CD14-positive monocyte (primary cell): Measurements from ENCODE around the gene TNIK. TPM values are rescaled to one million over a fixed set of nuclear protein-coding genes. Genes with fewer than 3 reads are reported as not detected.

Source experiments
- DNase-seq, 3 donors: peaks; one replicate each; pipeline ENCODE4 v3.0.0-alpha.2; 2011 to 2022
- H2AFZ ChIP-seq: 2 replicates; pipeline ENCODE4 v1.6.0; 2012; ENCODE audit warnings: mild to moderate bottlenecking, low read depth, low read length, inconsistent platforms; ENCODE audit not compliant: insufficient read depth, poor library complexity, severe bottlenecking
- H3K27ac ChIP-seq, 2 donors: 1 replicate in 1 of 2; 2 replicates in 1 of 2; pipeline ENCODE4 v1.5.1; 2012 to 2013; ENCODE audit warnings: low read length in 2 of 2, control low read depth in 1 of 2, inconsistent platforms in 1 of 2, low read depth in 1 of 2, mild to moderate bottlenecking in 1 of 2
- H3K27me3 ChIP-seq, 2 donors: one replicate each; pipeline versions ENCODE4 v1.6.0 to v1.6.1; 2011 to 2013; ENCODE audit warnings: low read length in 2 of 2; ENCODE audit not compliant: control insufficient read depth in 2 of 2, insufficient read depth in 2 of 2
- H3K36me3 ChIP-seq, 2 donors: replicated peaks in 1 of 2; 1 replicate in 1 of 2; 2 replicates in 1 of 2; pipeline versions ENCODE4 v1.5.1 to v1.6.1; 2012 to 2013; ENCODE audit warnings: low read length in 2 of 2, control low read depth in 1 of 2, inconsistent platforms in 1 of 2, mild to moderate bottlenecking in 1 of 2; ENCODE audit not compliant: insufficient read depth in 2 of 2, control insufficient read depth in 1 of 2
- H3K4me1 ChIP-seq, 2 donors: 1 replicate in 1 of 2; 2 replicates in 1 of 2; pipeline versions ENCODE4 v1.5.1 to v1.6.1; 2012 to 2013; ENCODE audit warnings: low read length in 2 of 2, control low read depth in 1 of 2, inconsistent platforms in 1 of 2, mild to moderate bottlenecking in 1 of 2, moderate library complexity in 1 of 2; ENCODE audit not compliant: insufficient read depth in 2 of 2, control insufficient read depth in 1 of 2
- H3K4me2 ChIP-seq: replicated peaks from 2 replicates; pipeline ENCODE3; 2012; ENCODE audit warnings: low read length, moderate library complexity, mild to moderate bottlenecking; ENCODE audit not compliant: poor library complexity, severe bottlenecking; ENCODE audit errors: extremely low read depth
- H3K4me3 ChIP-seq, 3 experiments: fragments of 200-600 bp in 1 of 3; sonication (generic) in 1 of 3; replicated peaks in 1 of 3; 1 replicate in 2 of 3; 2 replicates in 1 of 3; pipeline ENCODE4 v1.5.1; 2011 to 2013; ENCODE audit warnings: low read length in 3 of 3, mild to moderate bottlenecking in 3 of 3, control low read depth in 2 of 3, low read depth in 2 of 3, inconsistent platforms in 1 of 3, moderate library complexity in 1 of 3
- H3K79me2 ChIP-seq: 2 replicates; pipeline ENCODE4 v1.6.0; 2012; ENCODE audit warnings: mild to moderate bottlenecking, control low read depth, inconsistent platforms, low read length, moderate library complexity; ENCODE audit not compliant: insufficient read depth
- H3K9ac ChIP-seq: 2 replicates; pipeline ENCODE4 v1.6.0; 2017; ENCODE audit warnings: low read length, mild to moderate bottlenecking; ENCODE audit not compliant: insufficient read depth, poor library complexity, severe bottlenecking
- H3K9me3 ChIP-seq, 2 donors: replicated peaks in 1 of 2; 1 replicate in 1 of 2; 2 replicates in 1 of 2; pipeline versions ENCODE4 v1.5.1 to v1.6.1; 2012 to 2013; ENCODE audit warnings: low read length in 2 of 2, control low read depth in 1 of 2; ENCODE audit not compliant: control insufficient read depth in 1 of 2, insufficient read depth in 1 of 2
- H4K20me1 ChIP-seq: 2 replicates; pipeline ENCODE4 v1.6.0; 2012; ENCODE audit warnings: mild to moderate bottlenecking, low read length, control low read depth, moderate library complexity; ENCODE audit not compliant: insufficient read depth
- H3K27ac Mint-ChIP-seq, 7 donors: one replicate each; pipeline ENCODE4 v1.8.0; 2020; ENCODE audit warnings: mild to moderate bottlenecking in 7 of 7, mixed read lengths in 7 of 7, moderate library complexity in 6 of 7, inconsistent platforms in 2 of 7
- H3K27me3 Mint-ChIP-seq, 3 donors: one replicate each; pipeline ENCODE4 v1.8.0; 2021 to 2022; ENCODE audit warnings: low read depth in 3 of 3, mild to moderate bottlenecking in 3 of 3, mixed read lengths in 3 of 3, moderate library complexity in 3 of 3, inconsistent platforms in 1 of 3
- H3K36me3 Mint-ChIP-seq, 2 donors: one replicate each; pipeline ENCODE4 v1.8.0; 2020; ENCODE audit warnings: mixed read lengths in 2 of 2, inconsistent platforms in 1 of 2, mild to moderate bottlenecking in 1 of 2
- H3K4me1 Mint-ChIP-seq: one replicate; pipeline ENCODE4 v1.8.0; 2020; ENCODE audit warnings: mild to moderate bottlenecking, mixed read lengths
- H3K4me3 Mint-ChIP-seq, 2 donors: one replicate each; pipeline ENCODE4 v1.8.0; 2020; ENCODE audit warnings: mild to moderate bottlenecking in 2 of 2, mixed read lengths in 2 of 2, moderate library complexity in 1 of 2
- H3K9me3 Mint-ChIP-seq, 7 donors: one replicate each; pipeline ENCODE4 v1.8.0; 2020 to 2022; ENCODE audit warnings: mixed read lengths in 7 of 7, mild to moderate bottlenecking in 6 of 7, moderate library complexity in 6 of 7, inconsistent platforms in 2 of 7
- CTCF ChIP-seq: fragments of 200-600 bp; IDR thresholded peaks from one replicate; pipeline ENCODE4 v1.8.0; 2022; ENCODE audit warnings: antibody characterized with exemption, mild to moderate bottlenecking
- WGBS: methylation state at CpG from one replicate; pipeline ENCODE4 v1.1.5; 2013; ENCODE audit warnings: missing lambda C conversion rate; ENCODE audit not compliant: insufficient coverage; 5-methylcytosine and 5-hydroxymethylcytosine counted together
- intact Hi-C, 2 donors: fragments of 100-400 bp; cut with micrococcal nuclease; formaldehyde crosslinking; loops; one replicate each; pipeline versions ENCODE4 v1.15.0 to v1.15.1; 2023
- polyA plus RNA-seq, 3 donors: library from polyadenylated mRNA; depleted of rRNA in 1 of 3; unstranded in 2 of 3; stranded (reverse) in 1 of 3; fragments of 300-500 nt in 2 of 3; fragments of >200 nt in 1 of 3; fragmentation: Illumina TruSeq in 2 of 3; gene quantifications; 1 replicate in 2 of 3; 2 replicates in 1 of 3; pipeline ENCODE4 v1.2.3, GENCODE V29; 2012 to 2021

Gene TNIK
- polyA plus RNA-seq, 3 donors = 0.36 to 1.8 (median 0.75) TPM

DNA sequence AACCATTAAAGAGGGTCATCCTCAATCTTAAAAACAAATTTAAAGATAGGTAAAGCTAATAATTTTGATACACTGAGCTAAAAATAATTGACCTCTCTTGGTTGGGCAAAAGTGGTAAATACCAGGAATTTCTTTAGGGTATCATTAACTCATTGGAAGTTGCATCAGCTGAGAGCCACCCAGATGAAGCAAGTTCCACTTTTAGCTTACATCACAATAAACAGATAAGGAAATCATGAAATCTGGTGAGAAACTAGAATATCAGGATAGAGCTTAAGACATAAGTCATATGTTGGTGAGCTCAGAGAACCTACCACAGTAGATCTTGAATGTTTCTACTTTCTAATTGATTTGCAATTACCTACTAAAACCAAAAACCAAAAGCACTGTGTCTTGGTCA is 336.3 kb downstream of the TNIK start:
- H3K9me3 Mint-ChIP-seq = peaks cover 0 to 5% (median 2%) of the 10 kb centered on the region in 7 donors
- peaks cover 3% of the 10 kb centered on the region for H3K4me1 Mint-ChIP-seq
- Histone ChIP-seq H3K4me2 (no peak overlapping the region), H3K27me3 (no peaks in the 10 kb centered on the region), H3K79me2 (no peaks in the 10 kb centered on the region), H4K20me1 (no peaks in the 10 kb centered on the region), H3K9me3 (no peaks in the 10 kb centered on the region), H3K4me3 (no peak overlapping the region), H3K9ac (no peak overlapping the region), H3K36me3 (no peaks in the 10 kb centered on the region), H2AFZ (no peak overlapping the region), H3K4me1 (no peaks in the 10 kb centered on the region), H3K27ac (no peak overlapping the region)
- no peak for TF ChIP-seq CTCF
- peaks cover 0 to 8% (median 0%) of the 10 kb centered on the region in 3 donors for H3K27me3 Mint-ChIP-seq
- H3K27ac Mint-ChIP-seq = no peak overlapping the region
- intact Hi-C loops = no loop called here
- H3K36me3 Mint-ChIP-seq = no peaks in the 10 kb centered on the region
- no peak for DNase-seq
- no peak overlapping the region for H3K4me3 Mint-ChIP-seq

DNA sequence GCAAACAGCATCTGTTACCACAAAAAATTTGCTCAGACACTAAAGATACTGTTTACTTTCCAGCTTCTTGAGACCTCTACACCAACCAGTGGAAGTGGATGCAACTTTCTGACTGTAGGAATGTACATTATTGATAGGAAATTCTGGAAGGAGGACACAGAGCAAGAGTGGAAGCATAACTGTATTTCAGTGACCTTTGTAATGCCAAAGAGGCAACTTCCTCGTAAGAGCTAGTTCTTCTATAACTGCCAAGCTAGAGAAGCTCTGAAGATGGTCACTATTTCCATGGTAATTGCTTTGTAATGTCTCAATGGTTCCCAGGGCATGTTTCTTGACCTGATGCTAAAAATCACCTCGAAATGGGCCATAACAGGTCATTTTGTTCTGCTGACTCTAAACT is 337.3 kb downstream of the TNIK start:
- WGBS = 90% methylated on average over 2 of the region's 2 CpGs
- H3K27ac Mint-ChIP-seq = no peak overlapping the region
- no peak for DNase-seq
- H3K4me1 Mint-ChIP-seq = peaks cover 3% of the 10 kb centered on the region
- intact Hi-C loops = no loop called here
- no peak overlapping the region for H3K4me3 ChIP-seq
- peaks cover 0 to 5% (median 0%) of the 10 kb centered on the region in 3 donors for H3K27me3 Mint-ChIP-seq
- H3K9ac ChIP-seq = no peak overlapping the region
- no peak for TF ChIP-seq CTCF
- H3K27ac ChIP-seq = no peak overlapping the region
- H3K9me3 ChIP-seq = no peaks in the 10 kb centered on the region
- H3K27me3 ChIP-seq = no peaks in the 10 kb centered on the region
- no peaks in the 10 kb centered on the region for H3K36me3 Mint-ChIP-seq
- no peaks in the 10 kb centered on the region for H4K20me1 ChIP-seq
- no peaks in the 10 kb centered on the region for H3K79me2 ChIP-seq
- H3K4me2 ChIP-seq = no peak overlapping the region
- H2AFZ ChIP-seq = no peak overlapping the region
- peaks cover 0 to 5% (median 2%) of the 10 kb centered on the region in 7 donors for H3K9me3 Mint-ChIP-seq
- H3K4me3 Mint-ChIP-seq = no peak overlapping the region
- H3K4me1 ChIP-seq = no peaks in the 10 kb centered on the region
- H3K36me3 ChIP-seq = no peaks in the 10 kb centered on the region
